Spleen (tissue), 11 donors: ENCODE results near the gene GABBR2. TPM values are rescaled to one million over a fixed set of nuclear protein-coding genes. Genes with fewer than 3 reads are reported as not detected.
A peak's percentile ranks its signal among the peaks of the same experiment; 100 is the strongest.
"Not testable (repeated sequence)": the region's sequence is repeated elsewhere in the genome, so short reads cannot be mapped to it uniquely, and the experiment has no call there.

ENCODE experiments used
- DNase-seq: peaks from one replicate; pipeline ENCODE4 v3.0.0-alpha.2; 2020
- H3K27ac ChIP-seq, 8 donors: fragments of 200-600 bp; sonication (generic) in 7 of 8; 1 replicate in 4 of 8; 2 replicates in 4 of 8; pipeline versions ENCODE4 v1.5.0 to v1.8.0; 2016 to 2021; ENCODE audit warnings: inconsistent platforms in 4 of 8, mild to moderate bottlenecking in 4 of 8, moderate library complexity in 1 of 8
- H3K27me3 ChIP-seq, 7 donors: fragments of 200-600 bp; sonication (generic) in 6 of 7; replicated peaks in 1 of 7; 1 replicate in 4 of 7; 2 replicates in 3 of 7; pipeline versions ENCODE4 v1.5.0 to v1.8.0; 2016 to 2021; ENCODE audit warnings: inconsistent platforms in 3 of 7, mild to moderate bottlenecking in 1 of 7
- H3K36me3 ChIP-seq, 6 donors: fragments of 200-600 bp; sonication (generic) in 5 of 6; 1 replicate in 4 of 6; 2 replicates in 2 of 6; pipeline versions ENCODE4 v1.5.0 to v1.8.0; 2016 to 2021; ENCODE audit warnings: inconsistent platforms in 2 of 6
- H3K4me1 ChIP-seq, 6 donors: fragments of 200-600 bp; sonication (generic) in 5 of 6; 1 replicate in 3 of 6; 2 replicates in 3 of 6; pipeline versions ENCODE4 v1.5.0 to v1.8.0; 2016 to 2021; ENCODE audit warnings: inconsistent platforms in 3 of 6
- H3K4me3 ChIP-seq, 8 donors: fragments of 200-600 bp; sonication (generic) in 7 of 8; 1 replicate in 4 of 8; 2 replicates in 4 of 8; pipeline versions ENCODE4 v1.5.0 to v1.8.0; 2016 to 2021; ENCODE audit warnings: inconsistent platforms in 4 of 8, mild to moderate bottlenecking in 4 of 8, moderate library complexity in 2 of 8
- H3K9me3 ChIP-seq, 8 donors: fragments of 200-600 bp; sonication (generic) in 7 of 8; 1 replicate in 4 of 8; 2 replicates in 4 of 8; pipeline versions ENCODE4 v1.5.0 to v1.8.0; 2016 to 2021; ENCODE audit warnings: inconsistent platforms in 4 of 8
- POLR2A ChIP-seq, 3 donors: fragments of 450-650 bp; IDR thresholded peaks; one replicate each; pipeline ENCODE4 v1.5.1; 2017; ENCODE audit warnings: antibody characterized with exemption in 3 of 3, mild to moderate bottlenecking in 1 of 3
- POLR2AphosphoS5 ChIP-seq, 3 donors: sonication (generic); formaldehyde crosslinking; IDR thresholded peaks; one replicate each; pipeline ENCODE4 v1.5.1; 2017; ENCODE audit warnings: antibody characterized with exemption in 3 of 3
- WGBS, 5 donors: extraction: QIAGEN DNeasy Blood & Tissue Kit in 3 of 5; methylation state at CpG; one replicate each; pipeline versions ENCODE4 v1.1.5 to v1.1.7; 2013 to 2018; 5-methylcytosine and 5-hydroxymethylcytosine counted together
- intact Hi-C: fragments of 100-400 bp; cut with DNase I; formaldehyde crosslinking; loops from one replicate; pipeline ENCODE4 v1.15.0; 2023; ENCODE audit warnings: low total_unique reads
- polyA plus RNA-seq, 3 donors: library from polyadenylated mRNA; stranded (reverse); fragments of 200-250 nt; gene quantifications; one replicate each; pipeline ENCODE4 v1.2.1, GENCODE V29; 2013
- total RNA-seq, 7 donors: library from RNA; depleted of rRNA in 3 of 7; stranded (reverse); fragments of >200 nt in 3 of 7; fragmentation: NEBNext Ultra II Directional in 4 of 7; extraction: Animal tissue kit (Norgen Biotek cat#: 25700) in 4 of 7; gene quantifications; one replicate each; pipeline versions ENCODE4 v1.1.0 to v1.2.1, GENCODE V29; 2016 to 2021
- TF ChIP-seq, protein P1 (sequence below), 11 experiments: fragments of 200-600 bp in 7 of 11; fragments of 450-650 bp in 4 of 11; sonication (generic) in 4 of 11; IDR thresholded peaks in 8 of 11; conservative IDR thresholded peaks in 3 of 11; 1 replicate in 7 of 11; 2 replicates in 4 of 11; pipeline versions ENCODE4 v1.4.0 to v1.8.0; 2016 to 2021; ENCODE audit warnings: antibody characterized with exemption in 11 of 11, inconsistent platforms in 4 of 11, mild to moderate bottlenecking in 1 of 11
- donor health status: healthy with polysubstance abuse.
- donor health status: DM: no; HTN: no; CAD: no; lungs with moderate emphysema.
- donor health status: DM: no; HTN: no; CAD: no.
- donor health status: Bipolar disorder and iron deficiency.
- donor health status: healthy.
- donor health status: DM: no; HTN: no; CAD: no.
- donor health status: DM: yes; HTN: yes; CAD: no.

GABBR2 gene
- total and polyA plus RNA-seq, 10 donors: 0.03 to 0.32 (median 0.07) TPM; not detected in 7

DNA sequence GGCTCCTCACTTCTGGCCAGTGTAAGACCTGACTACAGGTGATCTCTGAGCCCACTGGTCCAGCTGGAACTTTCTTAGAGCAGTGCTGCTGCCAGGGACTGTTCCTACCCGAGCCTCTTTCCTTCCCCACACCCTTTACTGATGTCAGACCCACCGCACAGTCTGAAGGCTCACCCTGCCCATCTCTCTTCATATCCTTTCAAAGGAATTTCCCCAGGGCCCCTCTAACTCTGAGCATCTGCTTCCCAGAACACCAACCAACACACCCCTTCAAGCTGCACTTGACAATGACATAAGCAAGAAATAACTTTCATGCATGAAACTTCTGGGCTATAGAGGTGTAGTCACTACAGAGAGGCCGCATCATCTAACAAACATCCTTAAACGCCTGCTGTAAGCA lies 119.6 kb downstream of the GABBR2 start:
- WGBS, 5 donors: 75 to 89% (median 79%) methylated on average over 4 of the region's 4 CpGs
- intact Hi-C loops: no loop called here
- Histone ChIP-seq H3K9me3 (no peaks in the 10 kb centered on the region), H3K27ac (no peak overlapping the region), H3K27me3 (peaks cover 0 to 27% (median 0%) of the 10 kb centered on the region in 7 donors), H3K4me1 (no peaks in the 10 kb centered on the region), H3K4me3 (no peak overlapping the region), H3K36me3 (no peaks in the 10 kb centered on the region)
- no peak for DNase-seq
- TF ChIP-seq, protein P1, sequence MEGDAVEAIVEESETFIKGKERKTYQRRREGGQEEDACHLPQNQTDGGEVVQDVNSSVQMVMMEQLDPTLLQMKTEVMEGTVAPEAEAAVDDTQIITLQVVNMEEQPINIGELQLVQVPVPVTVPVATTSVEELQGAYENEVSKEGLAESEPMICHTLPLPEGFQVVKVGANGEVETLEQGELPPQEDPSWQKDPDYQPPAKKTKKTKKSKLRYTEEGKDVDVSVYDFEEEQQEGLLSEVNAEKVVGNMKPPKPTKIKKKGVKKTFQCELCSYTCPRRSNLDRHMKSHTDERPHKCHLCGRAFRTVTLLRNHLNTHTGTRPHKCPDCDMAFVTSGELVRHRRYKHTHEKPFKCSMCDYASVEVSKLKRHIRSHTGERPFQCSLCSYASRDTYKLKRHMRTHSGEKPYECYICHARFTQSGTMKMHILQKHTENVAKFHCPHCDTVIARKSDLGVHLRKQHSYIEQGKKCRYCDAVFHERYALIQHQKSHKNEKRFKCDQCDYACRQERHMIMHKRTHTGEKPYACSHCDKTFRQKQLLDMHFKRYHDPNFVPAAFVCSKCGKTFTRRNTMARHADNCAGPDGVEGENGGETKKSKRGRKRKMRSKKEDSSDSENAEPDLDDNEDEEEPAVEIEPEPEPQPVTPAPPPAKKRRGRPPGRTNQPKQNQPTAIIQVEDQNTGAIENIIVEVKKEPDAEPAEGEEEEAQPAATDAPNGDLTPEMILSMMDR (IDR thresholded peaks at IDR 0.05 in 8 of 11, conservative IDR thresholded peaks at IDR 0.05 in 3 of 11): no peak
- TF ChIP-seq POLR2AphosphoS5 (IDR thresholded peaks at IDR 0.05) (no peak), POLR2A (IDR thresholded peaks at IDR 0.05) (no peak)

DNA sequence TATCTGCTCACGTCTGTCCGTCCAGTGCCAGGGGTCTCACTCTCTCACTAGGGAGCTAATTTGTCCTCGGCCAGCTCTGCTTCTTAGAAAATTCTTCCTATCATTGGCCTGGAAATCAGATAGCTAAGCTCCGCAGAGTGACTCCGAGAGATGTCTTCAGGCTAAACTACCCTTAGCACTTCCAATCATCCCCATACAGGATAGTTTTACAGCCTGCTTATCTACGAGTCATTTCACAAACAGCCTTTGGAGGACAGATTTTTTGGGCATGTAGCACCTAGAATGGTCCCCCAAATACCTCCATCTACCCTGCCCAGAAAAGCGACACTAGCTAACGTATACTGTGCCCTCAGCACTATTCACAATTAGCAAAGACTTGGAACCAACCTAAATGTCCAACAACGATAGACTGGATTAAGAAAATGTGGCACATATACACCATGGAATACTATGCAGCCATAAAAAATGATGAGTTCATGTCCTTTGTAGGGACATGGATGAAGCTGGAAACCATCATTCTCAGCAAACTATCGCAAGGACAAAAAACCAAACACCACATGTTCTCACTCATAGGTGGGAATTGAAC lies 123.8 kb downstream of the GABBR2 start:
- H3K27ac ChIP-seq, H3K36me3 ChIP-seq, H3K4me3 ChIP-seq, H3K9me3 ChIP-seq, H3K4me1 ChIP-seq, intact Hi-C loops: not testable (repeated sequence)
- 79 to 89% (median 85%) methylated on average over 9 of the region's 10 CpGs for WGBS, 5 donors
- H3K27me3 ChIP-seq: peaks cover 0 to 48% (median 0%) of the 10 kb centered on the region in 7 donors
- DNase-seq: peak; percentile 15

DNA sequence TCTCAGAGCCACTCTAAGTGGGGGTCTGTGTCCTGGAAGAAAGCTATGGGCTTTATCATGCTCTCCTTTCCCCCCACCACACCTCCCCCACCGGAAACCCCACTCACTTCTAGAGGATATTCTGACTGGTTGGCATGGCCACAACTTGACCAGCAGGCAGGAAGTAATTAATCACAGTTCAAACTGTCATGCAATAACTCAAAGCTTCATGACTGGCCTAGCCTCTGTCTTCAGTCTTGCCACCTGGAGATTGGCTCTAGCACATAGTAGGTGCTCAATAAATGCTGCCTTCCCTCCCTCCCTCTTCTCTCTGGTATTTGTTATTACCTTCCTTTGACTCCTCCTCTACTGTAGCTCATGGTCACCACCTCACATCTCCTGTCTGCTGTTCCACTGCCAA lies 124.7 kb downstream of the GABBR2 start:
- H3K9me3 ChIP-seq: no peaks in the 10 kb centered on the region
- 0 to 6% (median 0%) methylated on average over 1 of the region's 1 CpG for WGBS, 5 donors
- no peak overlapping the region for H3K27ac ChIP-seq
- TF ChIP-seq POLR2A (IDR thresholded peaks at IDR 0.05) (no peak), POLR2AphosphoS5 (IDR thresholded peaks at IDR 0.05) (no peak)
- TF ChIP-seq, protein P1 (IDR thresholded peaks at IDR 0.05 in 8 of 11, conservative IDR thresholded peaks at IDR 0.05 in 3 of 11): no peak
- no peaks in the 10 kb centered on the region for H3K4me1 ChIP-seq
- no peak overlapping the region for H3K4me3 ChIP-seq
- no peaks in the 10 kb centered on the region for H3K36me3 ChIP-seq
- DNase-seq: no peak
- intact Hi-C loops: no loop called here
- H3K27me3 ChIP-seq: peaks cover 0 to 49% (median 0%) of the 10 kb centered on the region in 7 donors

DNA sequence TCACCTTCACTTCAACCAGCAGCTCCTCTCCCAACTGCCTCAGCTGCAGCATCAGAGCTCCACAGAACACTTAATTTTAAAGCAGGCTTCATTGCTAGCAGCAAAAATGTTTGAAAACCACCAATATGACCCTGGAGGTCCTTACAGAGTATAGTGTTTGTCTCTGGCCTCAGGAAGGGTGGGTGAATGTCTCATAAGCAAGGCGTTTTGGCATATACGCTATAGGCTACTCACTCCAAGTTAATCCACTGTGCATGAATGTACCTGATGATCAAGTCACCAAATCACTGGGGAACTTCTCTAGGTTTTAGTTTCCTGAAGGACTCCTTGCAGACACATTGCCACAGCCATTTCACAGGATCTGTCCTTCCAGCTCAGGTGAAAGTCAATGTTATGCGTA lies 125.3 kb downstream of the GABBR2 start:
- Histone ChIP-seq H3K27ac (no peak overlapping the region), H3K9me3 (no peaks in the 10 kb centered on the region), H3K36me3 (no peaks in the 10 kb centered on the region), H3K27me3 (peaks cover 0 to 49% (median 0%) of the 10 kb centered on the region in 7 donors), H3K4me3 (no peak overlapping the region), H3K4me1 (no peaks in the 10 kb centered on the region)
- WGBS, 5 donors: 78 to 89% (median 83%) methylated on average over 3 of the region's 3 CpGs
- TF ChIP-seq, protein P1 (IDR thresholded peaks at IDR 0.05 in 8 of 11, conservative IDR thresholded peaks at IDR 0.05 in 3 of 11): no peak
- no peak for TF ChIP-seq POLR2AphosphoS5 (IDR thresholded peaks at IDR 0.05)
- TF ChIP-seq POLR2A (IDR thresholded peaks at IDR 0.05): no peak
- intact Hi-C loops: no loop called here
- DNase-seq: no peak
